NCI-H526 (cell line): ENCODE results near the gene TEX22.

ENCODE experiments used
- DNase-seq, 2 experiments: peaks; one replicate each; lab custom pipeline; 2025; lab: John Stamatoyannopoulos, UW

Gene TEX22

GRCh38 chr14:105384605-105385321 is 13.6 kb upstream of the TEX22 start:
- DNase-seq = no peak

- no peak for DNase-seq
Measured at GRCh38 chr14:105385322-105385637, 13.1 kb upstream of the TEX22 start.

DNA sequence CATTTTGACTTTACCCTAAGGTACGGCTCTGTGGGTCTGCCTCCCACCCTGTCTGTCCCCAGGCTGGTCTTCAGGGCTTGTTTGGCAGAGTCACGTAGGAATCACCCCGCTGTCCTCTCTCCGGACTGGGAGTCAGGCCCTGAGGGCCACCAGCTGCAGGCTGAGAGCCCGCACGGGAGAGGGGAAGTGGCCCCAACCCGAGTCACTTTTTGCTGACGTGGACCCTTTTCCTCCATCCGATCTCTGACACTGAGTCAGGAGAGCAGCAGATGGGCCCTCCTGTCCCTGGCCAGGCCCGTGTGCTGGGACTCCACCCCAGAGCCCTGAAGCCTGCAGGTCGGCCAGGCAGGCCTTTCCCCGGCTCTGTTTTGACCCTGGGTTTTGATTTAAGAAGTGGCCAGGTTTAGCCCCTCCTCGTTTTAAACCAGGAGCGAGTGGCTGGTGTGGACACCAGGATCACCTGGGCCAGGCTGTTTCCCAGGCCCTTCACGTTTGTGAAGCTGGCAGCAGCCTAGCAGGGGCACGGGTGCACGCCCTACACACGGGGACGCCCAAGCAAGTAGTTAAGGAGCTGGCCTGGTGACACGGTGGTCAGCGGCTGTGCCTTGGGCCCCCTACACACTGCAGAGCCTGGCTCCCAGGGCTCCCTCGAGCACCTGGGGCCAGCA is 12.5 kb upstream of the TEX22 start:
- DNase-seq = no peak

DNA sequence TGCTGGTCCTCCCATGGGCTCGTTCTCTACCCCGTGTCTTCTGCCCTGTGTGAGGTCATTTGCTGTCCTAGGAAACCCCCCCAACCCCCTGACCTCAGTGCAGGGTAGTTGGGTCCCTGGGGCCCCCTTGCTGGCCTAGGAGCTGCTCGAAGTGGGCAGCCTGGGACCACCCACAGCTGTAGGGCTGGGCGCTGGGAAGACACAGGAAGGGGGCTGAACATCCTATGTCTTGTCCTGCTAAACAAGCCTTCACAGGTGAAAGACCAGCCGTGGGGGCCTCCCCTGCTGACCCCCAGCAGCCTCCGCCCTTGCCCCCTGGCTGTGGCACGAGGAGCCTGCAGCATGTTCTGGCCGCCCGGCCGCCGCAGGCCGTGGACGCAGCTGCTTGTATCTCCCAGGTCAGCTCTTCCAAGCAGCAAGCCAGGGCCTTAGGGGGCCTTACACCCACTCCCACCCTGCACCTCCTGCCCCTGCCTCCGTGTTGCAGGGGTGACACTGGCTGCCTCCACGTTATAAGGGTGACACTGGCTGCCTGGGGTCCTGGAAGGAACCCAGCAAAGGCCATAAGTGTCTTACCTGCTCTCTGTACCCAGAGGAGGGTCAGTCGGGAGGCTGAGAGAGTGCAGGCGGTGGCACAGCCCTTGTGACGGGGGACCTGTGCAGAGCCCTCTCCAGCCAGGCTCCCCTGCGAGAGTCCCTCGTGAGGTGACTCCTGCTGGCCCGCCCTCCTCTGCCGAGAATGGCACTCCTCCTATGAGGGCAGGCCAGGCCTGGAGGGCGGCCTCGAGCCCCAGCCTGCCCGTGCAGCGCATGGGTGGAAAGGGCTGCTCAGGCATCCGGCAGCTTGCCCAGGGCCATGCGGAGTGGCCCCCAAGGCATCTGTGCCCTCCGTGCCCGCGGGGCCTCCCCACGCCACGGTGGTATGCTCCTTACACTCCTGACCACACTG is 11.5 kb upstream of the TEX22 start:
- DNase-seq = no peak

DNA sequence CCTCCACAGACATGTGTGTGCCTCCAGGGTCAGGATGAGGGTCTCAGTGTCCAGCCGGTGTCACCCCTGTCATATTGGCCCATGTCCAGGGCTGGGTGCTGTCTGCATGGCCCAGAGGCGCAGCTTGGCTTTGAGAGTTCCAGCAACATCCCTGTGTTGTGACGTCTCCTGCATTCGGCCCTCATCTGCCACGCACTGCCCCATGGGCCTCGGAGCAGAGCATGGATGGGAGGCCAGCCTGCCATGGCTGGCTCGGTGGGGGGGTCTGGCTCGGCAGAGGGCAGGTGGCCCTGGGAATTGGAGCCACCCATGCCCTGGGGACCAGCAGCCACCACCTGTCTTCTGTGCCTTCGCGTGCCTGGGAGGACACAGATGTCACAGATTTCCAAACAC is 10.8 kb upstream of the TEX22 start:
- DNase-seq = no peak

DNA sequence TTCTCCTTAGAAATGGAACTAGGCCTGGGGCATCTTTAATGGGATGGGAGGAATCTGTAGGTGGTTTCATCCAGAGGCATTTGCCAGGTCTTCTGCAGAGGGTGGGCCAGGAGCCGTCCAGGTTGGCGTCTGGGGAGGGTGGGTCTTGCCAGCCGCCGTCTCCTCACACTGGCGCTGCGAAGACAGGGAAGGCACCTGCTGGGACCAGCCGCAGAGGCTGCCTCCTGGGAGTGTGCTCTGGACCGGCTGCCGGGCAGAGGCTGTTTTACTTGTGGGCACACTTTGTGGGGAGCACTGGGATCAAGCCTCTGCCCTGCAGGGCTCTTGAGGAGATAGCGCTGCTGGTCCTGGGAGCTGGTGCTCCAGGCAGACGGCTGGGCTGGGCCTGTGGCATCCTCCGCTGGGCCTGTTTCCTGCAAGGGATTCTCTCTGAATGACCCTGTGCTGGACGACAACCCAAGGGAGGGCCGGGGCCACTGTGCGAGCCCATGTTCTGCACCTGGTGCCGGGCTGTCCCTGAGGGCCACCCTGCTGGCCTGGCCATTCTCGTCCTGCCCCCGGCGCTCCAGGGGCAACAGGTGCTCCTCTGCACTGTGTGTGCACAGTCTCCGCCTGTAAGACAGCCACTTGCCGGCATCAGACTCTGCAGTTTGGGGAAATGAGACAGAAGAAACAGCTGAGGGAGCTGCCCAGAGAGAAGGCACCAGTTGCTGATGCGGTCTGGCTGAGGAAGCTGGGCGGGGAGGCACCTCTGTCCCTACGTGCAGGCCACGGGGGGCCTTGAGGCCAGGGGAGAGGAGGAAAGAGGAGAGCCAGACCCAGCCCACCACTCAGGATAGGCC is 10.0 kb upstream of the TEX22 start:
- no peak for DNase-seq

DNA sequence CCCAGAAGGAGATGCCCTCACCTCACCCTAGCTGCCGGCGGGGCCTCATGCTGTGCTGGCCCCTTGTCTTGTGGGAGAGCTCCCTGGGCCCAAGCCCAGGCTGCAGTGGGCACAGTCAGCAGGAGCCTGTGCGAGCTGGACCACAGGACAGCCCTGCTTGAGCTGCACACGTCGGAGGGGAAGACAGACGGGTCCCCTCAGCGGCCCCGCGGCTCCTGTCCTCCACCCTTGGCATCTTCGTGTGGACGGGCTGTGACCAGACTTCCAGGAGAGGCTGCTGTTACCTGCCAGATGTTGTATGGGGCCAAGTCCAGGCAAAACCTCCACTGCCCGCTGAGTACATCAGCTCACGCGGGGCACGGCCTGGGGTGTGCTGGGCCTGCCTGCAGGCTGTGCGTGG is 9.4 kb upstream of the TEX22 start:
- no peak for DNase-seq

GRCh38 chr14:105389534-105389933 is 8.8 kb upstream of the TEX22 start:
- no peak for DNase-seq

- no peak for DNase-seq
Measured at GRCh38 chr14:105389976-105390848, 8.1 kb upstream of the TEX22 start.

- no peak for DNase-seq
Measured at GRCh38 chr14:105390849-105391500, 7.4 kb upstream of the TEX22 start.

- no peak for DNase-seq
Measured at GRCh38 chr14:105391541-105391940, 6.8 kb upstream of the TEX22 start.

- no peak for DNase-seq
Measured at GRCh38 chr14:105392131-105393090, 5.9 kb upstream of the TEX22 start.

DNA sequence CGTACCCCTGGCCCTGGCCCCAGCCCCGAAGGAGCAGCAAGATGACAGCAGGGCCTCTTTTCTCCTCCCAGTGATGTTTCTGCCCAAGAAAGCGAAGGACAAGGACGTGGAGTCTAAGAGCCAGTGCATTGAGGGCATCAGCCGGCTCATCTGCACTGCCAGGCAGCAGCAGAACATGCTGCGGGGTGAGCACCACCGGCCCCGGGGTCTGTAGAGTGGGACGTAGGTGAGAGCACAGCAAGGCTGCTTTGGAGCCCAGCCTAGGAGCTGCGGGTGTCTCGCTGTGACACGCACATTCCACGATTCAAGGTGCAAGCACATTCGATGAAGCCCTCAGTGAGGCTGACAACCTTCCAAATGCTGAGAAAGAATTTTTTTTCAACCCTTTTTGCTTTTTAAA is 5.2 kb upstream of the TEX22 start:
- DNase-seq = no peak

- DNase-seq = no peak
Measured at GRCh38 chr14:105394714-105395537, 3.4 kb upstream of the TEX22 start.

DNA sequence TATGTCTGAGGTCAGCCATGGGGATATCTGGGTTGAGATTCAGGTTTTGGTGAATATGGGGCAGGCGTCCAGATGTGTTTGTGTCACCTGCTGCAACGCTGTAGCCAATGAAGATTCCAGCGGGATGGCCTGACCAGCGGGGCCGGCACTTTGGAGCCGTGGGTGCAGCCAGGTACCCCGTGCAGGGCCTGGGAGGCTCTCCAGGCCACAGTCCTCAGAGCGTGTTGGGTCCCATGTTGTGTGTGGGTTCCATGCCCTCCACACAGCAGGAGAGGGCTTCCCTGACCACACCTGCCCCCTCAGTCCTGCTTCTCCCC is 2.8 kb upstream of the TEX22 start:
- DNase-seq = no peak

DNA sequence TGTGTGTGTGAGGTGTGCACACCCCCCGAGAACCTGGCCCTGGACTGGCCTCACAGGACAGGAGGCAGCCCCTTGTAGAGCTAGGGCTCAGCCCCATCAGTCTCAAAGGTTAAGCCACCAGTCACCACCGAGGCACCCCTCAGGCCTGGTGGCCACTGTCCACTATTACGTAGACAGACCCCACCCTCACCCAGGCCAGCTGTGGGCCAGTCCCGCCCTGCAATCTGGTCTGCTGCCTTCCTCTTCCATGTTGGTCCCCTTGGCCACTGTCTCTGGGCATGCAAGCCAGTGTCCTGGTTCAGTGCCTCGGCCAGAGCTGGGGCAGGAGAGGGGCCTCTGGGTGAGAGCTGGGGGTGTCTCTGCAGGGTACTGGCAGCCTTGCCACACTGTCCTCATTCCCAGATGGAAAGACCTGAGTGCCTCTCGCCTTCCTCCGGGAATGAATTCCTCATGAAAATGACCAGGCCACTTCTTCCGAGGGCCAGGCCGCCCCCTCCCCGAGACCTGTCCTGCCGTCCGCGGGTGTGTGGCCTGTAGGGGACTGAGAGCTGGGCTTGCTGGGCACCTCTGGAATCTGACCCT is 897 bp upstream of the TEX22 start:
- no peak for DNase-seq

DNA sequence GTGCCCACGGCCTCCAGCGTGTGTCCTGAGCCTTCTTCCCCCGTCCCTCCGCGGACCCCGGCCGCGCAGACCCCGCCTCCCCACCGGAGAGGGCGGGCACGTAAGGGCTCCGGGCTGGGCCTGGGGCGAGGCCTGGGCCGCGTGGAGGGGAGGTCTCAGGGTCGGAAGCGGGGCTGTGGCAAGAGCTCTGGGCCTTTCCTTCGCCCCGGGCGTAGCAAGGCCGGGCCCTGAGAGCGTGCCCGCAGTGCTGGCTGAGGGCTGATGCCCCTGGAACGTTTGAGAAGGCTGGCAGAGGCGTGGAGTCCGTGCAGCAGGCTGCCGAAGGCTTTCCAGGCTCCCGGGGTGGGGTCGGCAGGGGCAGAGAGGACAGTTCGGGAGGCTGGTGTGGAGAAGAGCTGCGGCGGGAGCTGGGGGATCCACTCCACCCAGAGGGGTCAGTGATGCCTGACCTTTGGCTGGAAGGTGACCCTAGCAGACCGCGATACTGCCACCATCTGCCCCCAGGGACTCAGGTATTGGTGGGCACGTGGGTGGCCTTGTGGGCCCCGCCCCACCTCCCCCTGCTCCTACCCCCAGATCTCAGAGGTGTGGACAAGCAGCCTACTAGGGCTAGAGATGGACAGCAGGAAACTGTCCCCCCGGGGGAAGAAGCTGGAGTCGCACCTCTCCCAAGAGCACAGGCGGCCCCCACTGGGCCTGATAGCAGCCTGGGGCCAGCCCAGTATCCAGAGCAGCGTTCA is 558 bp downstream of the TEX22 start:
- peak in 1 of 2 experiments; percentile 84 for DNase-seq

GRCh38 chr14:105399466-105399775 is 1.1 kb downstream of the TEX22 start:
- no peak for DNase-seq
